ENCODE data around the gene DNAH6.
"Not testable (repeated sequence)": the region's sequence is repeated elsewhere in the genome, so short reads cannot be mapped to it uniquely, and the experiment has no call there.

DNAH6 gene, protein sequence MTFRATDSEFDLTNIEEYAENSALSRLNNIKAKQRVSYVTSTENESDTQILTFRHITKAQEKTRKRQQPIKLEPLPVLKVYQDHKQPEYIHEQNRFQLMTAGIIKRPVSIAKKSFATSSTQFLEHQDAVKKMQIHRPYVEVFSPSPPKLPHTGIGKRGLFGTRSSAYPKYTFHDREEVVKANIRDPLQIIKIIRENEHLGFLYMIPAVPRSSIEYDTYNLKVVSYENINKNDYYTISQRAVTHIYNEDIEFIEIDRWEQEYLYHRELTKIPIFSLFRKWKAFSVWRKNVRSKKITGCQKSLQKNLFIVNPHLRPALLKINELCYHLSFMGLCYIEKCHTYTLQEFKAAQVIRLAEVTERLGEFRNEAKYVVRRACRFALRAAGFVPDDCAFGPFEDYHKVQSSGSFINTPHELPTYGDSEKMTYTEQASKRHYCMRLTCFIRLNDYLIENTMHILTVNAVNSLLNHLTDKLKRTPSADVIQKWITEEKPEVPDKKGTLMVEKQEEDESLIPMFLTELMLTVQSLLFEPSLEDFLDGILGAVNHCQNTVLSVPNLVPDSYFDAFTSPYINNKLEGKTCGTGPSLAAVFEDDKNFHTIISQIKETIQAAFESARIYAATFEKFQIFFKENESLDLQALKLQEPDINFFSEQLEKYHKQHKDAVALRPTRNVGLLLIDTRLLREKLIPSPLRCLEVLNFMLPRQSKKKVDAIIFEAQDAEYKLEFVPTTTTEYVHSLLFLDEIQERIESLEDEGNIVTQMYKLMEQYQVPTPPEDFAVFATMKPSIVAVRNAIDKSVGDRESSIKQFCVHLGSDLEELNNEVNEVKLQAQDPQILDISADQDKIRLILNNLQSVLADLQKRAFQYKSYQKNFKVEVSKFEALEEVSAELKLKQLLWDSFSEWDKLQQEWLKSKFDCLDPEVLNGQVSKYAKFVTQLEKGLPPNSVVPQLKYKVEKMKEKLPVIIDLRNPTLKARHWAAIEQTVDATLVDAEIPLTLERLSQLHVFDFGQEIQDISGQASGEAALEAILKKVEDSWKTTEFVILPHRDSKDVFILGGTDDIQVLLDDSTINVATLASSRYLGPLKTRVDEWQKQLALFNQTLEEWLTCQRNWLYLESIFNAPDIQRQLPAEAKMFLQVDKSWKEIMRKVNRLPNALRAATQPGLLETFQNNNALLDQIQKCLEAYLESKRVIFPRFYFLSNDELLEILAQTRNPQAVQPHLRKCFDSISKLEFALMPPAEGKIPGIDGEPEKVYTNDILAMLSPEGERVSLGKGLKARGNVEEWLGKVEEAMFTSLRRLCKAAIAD (N-terminal part only)

DNA sequence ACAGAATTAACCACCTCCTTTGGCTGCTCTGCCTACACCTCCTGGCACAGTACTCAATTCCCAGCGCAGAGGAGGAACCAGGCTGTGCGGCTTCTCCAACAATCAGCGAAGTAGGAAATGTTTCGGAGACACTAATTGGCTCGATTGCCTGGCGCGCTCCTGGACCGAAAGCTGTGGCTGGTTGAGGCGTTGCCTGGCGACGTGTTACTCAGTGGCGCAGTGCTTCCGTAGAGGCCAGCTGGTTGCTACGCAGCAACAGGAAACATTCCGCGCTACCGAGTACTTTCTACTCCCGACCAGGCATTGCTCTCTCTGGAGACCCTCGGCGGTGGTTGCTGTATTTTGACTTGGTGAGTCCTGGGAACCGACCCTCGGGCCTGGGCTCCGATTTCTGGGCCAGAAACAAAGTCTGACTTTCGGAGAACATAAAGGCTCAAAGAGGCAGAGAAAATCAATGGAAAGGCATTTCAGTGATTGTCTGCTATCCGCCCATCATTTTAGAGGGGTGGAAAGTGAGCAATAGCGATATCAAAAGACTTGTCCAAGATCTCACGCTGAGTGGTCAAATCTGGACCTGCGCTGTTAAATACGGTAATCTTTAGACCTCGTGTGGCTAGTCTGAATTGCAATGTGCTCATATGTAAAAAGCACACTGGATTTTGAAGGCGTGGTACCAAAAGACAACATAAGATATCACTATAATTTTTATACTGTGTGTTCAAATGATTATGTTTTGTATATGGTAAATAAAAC is at the start of gene DNAH6:
Gene DNAH6, plus strand, starts transcription at position 265 of the 753 bp plus-strand sequence. CDS start 1,329 bp downstream, outside the sequence.
- DNase-seq = peak; percentile 83 to 92

DNA sequence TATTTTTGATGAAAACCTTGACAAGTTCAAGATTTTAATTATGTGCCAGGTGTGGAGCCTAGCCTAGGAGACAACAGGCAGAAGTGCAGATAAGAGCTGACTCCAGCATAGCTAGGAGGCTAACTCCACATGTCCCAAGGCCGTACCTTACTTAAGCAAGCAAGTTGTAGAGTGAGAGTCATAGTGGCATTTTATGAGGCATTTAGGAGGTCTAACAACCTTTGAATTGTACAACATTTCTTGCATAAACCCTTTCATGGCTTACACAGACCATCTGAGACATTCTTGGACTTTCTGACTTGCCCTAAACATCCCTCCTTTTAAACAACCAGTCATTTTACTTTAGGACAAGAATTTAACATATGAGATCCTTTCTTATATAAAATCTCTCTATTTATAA is 48.9 kb upstream of the DNAH6 start:
- no peak for DNase-seq

DNA sequence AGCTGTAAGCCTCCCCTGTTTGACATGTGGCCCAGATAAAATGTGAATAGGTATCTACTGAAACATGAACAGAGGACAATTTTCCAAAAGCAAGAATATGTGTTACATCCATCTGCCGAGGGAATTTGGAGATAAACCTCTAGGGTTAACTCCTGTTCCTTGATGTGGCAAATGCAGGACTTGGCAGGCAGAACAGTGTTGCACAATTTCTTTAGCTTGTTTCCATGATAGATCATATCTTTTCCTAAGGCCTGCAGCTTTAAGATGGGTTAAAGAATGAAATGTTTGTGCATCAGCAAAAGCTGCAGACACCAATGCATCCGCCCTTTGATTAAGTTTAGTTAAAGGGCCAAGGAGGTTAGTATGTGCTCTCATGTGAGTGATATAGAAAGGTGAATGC is 43.9 kb upstream of the DNAH6 start:
- not testable (repeated sequence) for DNase-seq

DNA sequence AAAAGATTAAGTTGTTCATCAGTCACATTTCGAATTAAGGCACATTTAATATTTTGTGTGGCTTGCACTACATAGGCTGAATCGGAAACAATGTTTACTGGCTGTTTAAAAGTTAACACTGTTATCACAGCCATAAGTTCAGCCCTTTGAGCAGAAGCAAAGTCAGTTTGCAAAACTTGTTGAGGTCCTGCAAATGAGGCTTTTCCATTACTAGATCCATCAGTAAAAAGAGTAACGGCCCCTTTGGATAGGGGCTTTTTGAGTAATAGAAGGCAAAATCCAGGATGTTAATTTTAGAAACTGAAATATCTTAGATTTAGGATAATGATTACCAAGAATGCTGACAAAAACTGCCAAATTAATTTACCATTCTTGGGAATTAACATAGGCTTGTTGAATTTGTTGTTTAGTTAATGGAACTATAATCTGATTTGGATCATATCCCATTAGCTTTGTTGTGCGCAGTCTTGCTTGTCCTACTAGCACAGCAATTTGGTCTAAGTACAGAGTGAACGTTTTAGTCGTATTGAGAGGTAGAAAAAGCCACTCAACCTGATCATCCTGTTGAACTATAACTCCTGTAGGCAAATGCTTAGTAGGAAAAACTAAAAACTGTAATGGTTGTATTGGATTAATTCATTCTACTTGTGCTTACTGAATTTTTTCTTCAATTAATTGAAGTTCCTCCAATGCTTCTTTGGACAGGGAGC is 43.3 kb upstream of the DNAH6 start:
- no peak for DNase-seq

DNA sequence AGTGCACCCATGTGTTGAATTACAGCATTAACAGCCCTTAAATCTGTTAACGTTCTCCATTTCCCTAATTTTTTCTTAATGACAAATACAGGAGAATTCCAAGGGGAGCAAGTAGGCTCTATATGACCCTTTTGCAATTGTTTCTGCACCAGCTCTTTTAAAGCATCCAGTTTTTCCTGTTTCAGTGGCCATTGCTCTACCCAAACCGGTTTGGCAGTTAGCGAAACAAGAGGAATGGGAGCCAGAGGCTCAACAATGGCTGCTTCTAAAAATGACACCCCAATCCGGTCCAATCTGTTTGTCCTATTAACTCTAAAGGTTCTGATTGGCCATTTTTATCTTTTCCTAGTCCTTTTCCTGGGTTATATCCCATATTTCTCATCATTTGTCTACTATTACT is 42.1 kb upstream of the DNAH6 start:
- DNase-seq = no peak

DNA sequence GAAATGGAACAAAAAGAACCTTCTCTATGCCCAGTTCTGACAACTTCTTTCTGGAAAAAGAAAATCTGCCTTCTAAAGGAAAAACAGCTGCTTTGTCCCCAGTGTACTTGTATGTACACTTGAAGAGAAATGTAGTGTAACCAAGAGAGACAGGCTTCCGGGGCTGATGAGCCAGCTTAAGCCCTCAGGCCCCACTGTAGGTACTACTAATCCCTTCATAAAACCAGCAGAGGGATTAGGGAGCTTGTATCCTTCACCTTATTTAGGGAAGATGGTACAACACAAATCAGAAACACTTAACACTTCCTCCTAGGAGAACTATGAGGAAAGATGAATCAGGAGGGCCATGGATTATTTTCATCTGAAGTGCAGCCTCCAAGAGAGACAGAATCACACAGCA is 38.4 kb upstream of the DNAH6 start:
- DNase-seq = no peak

DNA sequence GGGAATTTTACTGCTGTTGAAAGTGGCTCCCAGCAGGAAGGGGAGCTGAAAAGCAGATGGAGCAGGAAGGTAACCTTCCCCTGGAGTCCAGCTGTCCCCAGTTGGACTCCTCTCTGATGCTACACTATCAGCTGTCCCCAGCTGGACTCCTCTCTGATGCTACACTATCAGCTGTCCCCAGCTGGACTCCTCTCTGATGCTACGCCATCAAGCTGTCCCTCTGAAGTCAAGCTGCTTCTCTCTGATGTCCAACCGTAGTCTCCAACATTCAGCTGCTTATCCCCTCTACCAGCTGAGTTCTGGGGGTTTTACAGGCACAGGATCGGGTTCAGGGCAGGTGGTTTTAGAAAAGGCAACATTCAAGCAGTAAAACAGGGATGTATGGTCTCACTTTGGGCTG is 37.4 kb upstream of the DNAH6 start:
- DNase-seq = no peak

DNA sequence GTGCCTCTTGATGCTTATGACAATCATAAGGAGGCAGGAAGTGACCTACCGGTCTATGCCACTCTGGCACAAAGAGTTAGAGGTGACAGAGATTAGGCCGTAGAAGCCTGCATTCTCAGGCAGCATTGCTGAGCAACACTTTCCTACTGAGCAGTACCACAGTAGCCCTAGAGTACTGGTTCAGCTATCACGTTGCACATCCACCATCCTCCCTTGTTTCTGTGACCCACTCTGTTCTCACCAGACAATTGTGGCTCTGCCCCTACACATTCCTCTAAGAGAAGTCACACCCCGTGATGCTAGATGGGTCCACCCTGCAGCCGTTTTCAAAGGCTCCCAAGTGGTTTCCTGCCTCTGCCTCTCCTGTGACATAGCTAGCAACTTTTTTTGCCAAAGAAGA is 34.6 kb upstream of the DNAH6 start:
- no peak for DNase-seq

DNA sequence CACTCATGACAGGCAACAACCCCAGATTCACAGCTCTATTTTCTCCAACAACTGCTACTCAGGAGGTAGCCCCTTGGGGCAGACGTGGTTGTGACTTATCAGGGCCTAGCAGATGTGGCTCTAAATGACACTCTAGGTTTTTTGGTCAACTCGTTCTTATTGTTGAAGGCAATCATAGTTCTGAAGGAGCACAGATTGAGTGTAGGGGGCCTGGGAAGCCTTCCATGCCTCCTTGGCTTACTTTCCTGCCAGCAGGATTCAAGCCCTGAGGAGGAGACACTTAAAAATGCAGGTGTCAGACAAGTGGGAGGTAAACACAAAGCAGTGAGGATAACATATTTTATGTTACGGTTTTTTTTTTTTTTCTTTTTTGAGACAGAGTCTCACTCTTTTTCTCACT is 33.7 kb upstream of the DNAH6 start:
- peak in 1 of 2 donors; percentile 9 for DNase-seq

DNA sequence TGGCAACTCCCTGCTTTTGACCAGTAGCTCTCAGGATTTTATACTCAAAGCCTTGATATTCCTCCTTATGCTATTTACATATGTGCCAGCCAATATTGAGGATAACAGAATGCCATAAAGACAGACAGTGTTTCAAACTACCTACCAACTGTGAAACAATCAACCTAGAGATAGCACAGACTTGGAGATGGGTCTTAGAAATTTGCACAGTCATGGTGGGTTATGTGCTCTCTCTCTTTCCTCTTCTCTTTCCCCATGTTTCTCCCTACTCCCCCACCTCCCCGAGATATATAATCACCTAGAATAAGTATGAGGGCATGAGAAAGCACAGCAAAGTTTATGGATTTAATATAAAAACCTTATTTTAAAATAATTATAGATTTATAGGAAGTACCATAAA is 33.0 kb upstream of the DNAH6 start:
- DNase-seq = no peak

DNA sequence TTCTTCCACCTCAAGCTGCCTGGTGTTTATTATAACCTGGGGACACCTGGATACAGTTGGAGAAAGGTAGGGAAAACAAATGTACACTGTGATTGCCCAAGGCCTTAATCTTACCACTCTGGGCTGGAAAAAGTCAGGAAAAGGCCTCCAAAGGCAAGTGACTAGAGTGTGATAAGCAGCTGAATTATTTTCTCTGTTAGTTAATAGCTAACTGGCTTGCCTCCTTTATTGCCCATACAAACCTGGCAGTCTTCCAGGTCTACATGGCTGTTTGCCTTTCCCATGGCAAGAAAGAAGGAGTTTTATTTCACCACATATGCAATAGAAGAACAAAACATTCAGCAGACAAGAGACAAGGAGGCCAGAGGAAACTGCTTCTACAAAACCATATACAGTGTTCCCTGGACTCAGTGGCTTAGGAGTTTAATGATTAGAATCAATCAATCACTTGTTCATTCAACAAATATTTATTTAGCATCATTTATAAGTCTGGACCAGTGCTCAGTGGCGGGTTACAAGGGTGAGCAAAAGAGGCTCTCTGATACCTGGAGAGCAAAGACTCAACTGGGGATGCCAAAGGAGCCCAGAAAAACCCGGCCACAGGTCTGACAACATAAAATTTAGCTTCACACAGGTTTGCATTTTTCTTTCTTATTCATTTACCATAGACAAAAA is 29.7 kb upstream of the DNAH6 start:
- no peak for DNase-seq

DNA sequence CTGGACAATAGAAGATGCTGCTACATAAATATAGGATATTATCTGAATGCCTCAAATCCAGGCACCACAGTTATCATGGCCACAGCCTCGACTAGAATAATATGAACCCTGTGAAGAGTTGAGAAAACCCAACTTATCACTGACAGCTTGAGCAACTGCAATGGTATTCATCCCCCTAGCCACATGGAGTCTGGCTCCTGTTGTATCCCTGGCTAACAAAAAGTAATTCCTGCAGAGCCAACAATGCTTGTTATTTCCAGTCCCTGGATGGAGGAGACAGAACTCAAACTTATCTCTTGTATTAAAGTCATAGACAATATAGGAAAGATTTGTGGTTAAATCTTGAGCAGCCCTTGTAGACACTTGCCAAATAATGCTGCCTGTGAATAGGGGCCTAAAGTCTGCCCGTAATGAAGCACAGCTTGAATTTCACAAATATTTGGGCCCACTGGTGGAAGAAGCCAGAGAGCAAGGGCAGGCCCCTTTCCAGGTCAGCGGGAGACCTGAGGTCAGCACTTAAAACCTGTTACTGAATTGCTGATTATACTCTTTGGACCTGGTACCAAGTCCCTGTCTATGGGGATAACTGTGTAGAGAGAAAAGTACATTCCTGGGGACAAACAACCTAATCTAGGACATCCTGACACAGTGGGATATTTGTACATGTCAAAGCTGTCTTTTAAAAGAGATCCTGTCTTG is 28.9 kb upstream of the DNAH6 start:
- no peak for DNase-seq

DNA sequence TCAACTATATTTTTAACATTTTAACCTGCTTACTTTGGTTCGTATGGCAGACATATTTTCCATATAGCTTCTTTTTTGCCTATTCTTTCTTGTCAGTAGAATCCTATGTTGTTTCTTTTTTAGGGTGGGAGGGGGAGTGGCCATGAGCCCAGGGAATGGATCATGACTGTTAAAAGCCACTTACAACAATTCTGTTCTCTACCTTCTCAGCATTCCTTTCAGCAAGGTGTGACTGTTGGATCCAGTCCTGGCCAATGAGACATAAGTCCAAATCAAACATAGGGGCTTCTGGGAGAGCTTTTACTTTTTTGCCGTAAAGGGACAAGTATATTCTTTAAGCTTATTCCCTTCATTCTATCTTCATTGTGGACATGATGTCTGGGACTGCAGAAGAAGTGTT is 25.0 kb upstream of the DNAH6 start:
- DNase-seq = no peak

DNA sequence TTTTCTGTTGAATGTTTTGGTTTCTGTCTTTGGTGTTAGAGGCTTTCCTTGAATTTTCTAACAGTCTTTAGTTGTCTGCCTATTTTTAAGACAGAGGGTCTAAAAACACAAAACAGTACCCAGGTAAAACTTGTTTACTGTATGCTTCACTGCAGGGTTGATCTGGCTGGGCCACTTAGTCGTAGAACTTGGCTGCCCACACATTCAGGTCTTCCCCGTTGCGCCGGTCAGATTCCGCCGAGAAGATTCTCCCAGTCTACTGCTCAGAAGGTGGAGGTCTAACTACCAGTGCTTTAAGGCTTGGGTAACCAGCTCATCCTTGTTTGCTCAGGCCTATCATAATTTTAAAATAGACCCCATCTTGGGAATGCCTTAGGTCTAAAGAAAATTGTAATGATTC is 24.6 kb upstream of the DNAH6 start:
- DNase-seq = no peak

DNA sequence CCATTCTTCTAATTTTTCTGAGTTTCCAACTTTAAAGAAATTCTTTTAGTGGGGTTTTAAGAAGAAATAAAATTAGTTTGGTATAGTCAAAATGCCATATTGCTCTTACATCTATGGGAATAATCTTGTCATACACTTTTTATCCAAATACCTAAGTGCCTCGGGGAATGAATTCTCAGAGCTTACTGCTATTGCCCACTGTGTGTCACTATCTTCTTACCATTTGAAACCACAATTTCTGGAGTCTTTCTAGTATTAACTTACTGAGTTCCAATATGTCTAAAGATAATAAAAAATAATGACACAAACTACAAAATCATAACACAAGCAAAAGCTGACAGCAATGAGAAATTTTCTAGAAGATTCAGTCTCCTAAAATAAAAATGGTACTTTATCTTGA is 23.7 kb upstream of the DNAH6 start:
- no peak for DNase-seq

DNA sequence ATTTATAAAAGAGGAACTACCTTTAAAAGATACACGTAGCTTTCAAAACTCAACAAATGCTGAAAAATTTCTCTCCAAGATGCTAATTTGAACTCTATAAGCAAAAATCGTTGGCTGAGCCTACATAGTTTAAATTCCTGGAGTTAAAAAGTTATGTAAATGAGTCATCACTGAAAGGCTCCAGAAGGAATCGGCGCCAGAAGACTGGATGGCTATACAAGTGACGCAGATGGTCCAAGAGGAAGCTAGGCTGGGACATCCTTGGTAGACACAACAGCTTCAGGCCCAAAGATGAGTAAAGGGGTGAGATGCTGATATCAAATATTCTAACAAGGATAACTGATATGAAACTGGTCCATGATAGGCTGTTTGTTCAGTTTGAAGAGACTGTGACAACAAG is 22.8 kb upstream of the DNAH6 start:
- DNase-seq = no peak

DNA sequence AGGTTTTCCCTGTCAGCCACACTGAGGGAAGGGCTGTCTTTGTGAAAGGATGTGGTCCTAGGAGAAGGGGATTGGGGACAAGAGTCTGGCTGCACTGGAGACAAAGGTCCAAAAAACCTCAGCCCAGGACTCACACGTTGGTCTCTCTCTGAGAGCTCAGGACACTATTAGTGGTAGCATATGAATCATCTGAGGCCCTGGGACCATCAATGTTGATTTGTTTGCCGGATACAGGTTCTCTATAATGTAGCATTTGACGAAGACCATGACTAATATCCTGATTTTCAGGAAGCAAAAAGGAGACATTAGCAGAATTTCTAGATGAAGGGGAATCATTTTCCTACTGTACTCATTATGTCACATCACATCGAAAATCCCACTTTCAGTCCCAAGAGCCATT is 22.2 kb upstream of the DNAH6 start:
- no peak for DNase-seq

DNA sequence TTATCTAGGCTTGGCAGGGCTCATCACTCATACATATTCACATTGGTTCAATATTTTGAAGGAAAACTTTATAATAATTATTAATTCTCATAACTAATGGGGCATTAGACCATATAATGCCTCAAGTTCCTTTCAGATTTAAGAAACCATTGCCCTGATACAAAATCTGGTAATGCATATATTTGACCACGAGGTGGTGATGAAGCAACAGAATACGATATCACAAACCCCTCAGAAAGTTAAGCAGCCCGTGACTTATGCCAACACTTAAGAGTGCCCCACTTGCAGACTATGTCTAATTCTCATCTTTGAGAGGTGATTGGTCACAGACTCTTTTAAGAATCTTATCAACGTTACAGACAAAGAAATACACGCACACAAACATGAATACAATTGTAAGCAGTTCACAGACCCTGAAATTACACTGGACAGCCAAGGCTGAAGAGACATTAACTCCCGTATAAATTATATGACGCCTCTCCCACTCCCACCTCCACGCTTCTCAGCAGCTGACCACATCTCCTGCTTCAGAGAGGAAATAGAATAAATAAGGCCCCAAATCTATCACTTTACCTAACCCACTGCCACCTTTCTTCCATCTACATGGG is 20.7 kb upstream of the DNAH6 start:
- peak in 1 of 2 donors; percentile 50 for DNase-seq

DNA sequence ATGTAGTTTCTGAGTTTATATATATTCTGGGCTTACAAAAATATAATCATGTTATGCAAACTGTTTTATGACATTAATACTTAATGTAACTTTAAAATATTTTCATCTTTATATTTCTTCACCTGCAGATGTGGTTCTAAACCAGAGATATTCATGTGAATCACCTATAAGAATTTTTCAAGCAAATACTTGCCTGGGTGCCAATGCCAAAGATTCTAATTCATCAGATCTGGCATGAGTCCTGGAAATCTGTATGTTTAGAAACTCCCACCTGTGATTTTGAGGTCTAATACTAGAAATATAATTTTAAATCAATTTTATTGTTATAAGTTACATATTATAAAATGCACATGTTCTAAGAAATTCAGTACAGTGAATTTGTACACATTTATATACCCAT is 19.9 kb upstream of the DNAH6 start:
- DNase-seq = no peak

DNA sequence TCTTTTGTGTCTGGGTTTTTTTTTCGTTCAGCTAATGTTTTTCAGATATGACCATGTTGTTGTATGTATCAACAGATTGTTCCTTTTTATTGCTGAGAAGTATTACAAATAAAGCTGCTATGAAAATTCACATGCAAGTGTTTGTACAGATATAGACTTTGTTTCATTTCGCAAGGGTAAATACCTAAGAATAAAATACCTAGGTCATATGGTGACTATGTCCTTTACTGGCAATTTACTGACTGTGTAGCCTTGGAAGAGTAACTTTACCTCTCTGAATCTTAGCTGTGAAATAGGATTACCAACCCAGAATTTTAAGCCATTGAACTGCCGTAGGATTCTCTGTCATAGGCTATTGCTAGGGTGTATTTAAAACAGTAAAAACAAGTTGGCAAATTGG is 19.0 kb upstream of the DNAH6 start:
- no peak for DNase-seq
